Left cardiac atrium (tissue), 4 donors: ENCODE data around the gene PTAFR. TPM values are rescaled to one million over a fixed set of nuclear protein-coding genes. Genes with fewer than 3 reads are reported as not detected.
A peak's percentile ranks its signal among the peaks of the same experiment; 100 is the strongest.

Experiments used
- ATAC-seq, 2 donors: fragments of 200-7000 bp; cut with Tn5 transposase; one replicate each; pipeline ENCODE4 v1.9.1; 2020; ENCODE audit warnings: mild to moderate bottlenecking in 2 of 2, moderate library complexity in 2 of 2
- DNase-seq: peaks from one replicate; pipeline ENCODE4 v3.0.0-alpha.2; 2020
- intact Hi-C, 2 donors: fragments of 100-400 bp; cut with DNase I; formaldehyde crosslinking; loops; one replicate each; pipeline versions ENCODE4 v1.14.1 to v1.15.1; 2022 to 2023
- total RNA-seq, 2 donors: library from RNA; stranded (reverse); fragmentation: NEBNext Ultra II Directional; extraction: Animal tissue kit (Norgen Biotek cat#: 25700); gene quantifications; one replicate each; pipeline ENCODE4 v1.2.1, GENCODE V29; 2021
- donor health status: DM: no; HTN: yes; CAD: no.
- donor health status: DM: no; HTN: yes; CAD: no; lungs with severe emphysema.
- donor health status: DM: yes; HTN: yes; CAD: no.
- donor health status: Dilated cardiomyopathy.

Gene PTAFR
- total RNA-seq, 2 donors from 2014 or later = 4.7 to 5.2 TPM

DNA sequence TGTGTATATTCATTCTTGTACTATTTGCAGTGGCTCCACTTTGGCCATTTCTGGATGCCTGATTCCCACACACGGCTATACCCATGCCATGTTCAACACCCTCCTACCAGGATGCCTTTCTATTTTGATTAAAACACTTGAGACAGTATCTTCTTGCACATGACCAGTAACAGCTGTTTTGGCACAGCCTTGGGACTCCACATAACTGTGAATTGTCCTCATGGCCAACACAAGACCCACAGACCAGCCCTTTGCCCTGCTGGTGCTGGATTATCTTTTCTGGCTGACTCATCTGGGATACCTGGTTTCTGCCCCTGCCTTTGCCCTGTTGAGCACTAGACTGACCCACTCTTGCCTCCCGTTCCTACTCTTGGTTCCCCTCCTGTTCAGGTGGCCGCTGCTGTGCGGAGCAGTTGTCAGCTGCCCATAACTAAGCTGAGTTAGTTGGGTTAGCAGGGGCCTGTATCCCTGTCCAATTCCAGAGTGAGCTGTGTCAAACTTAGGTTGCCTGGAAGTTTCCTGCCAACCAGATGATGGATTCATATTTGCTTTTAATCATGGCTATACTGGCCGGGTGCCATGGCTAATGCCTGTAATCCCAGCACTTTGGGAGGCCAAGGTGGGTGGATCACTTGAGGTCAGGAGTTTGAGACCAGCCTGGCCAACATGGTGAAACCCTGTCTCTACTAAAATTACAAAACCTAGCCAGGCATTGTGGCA lies 77.3 kb downstream of the PTAFR start:
- peak; percentile 92 to 97 for ATAC-seq
- no peak for DNase-seq
- intact Hi-C loops = loop anchor here in 1 of 2 donors (10.0 kb wide), 1 partner anchor 106 kb away; no protein-coding TSS in a partner anchor

Other genes with a start within 250 kb of the PTAFR start
- under 1 TPM; 0.29 to 0.73 TPM for gene SMPDL3B, start 241.7 kb downstream of the PTAFR start, total RNA-seq
- 1 to 10 TPM; 5.4 to 5.7 TPM for gene XKR8, start 216.7 kb downstream of the PTAFR start, total RNA-seq
- 10 to 100 TPM; 17.8 to 18.8 TPM for gene EYA3, start 88.1 kb downstream of the PTAFR start, total RNA-seq
- 10 to 100 TPM; 59.6 to 62.1 TPM for gene DNAJC8, start 56.3 kb upstream of the PTAFR start, total RNA-seq
- 100 to 1,000 TPM; 241 to 296 TPM for gene ATP5IF1, start 59.4 kb upstream of the PTAFR start, total RNA-seq
- 1 to 10 TPM; 4.4 to 4.5 TPM for gene SESN2, start 82.8 kb upstream of the PTAFR start, total RNA-seq
- gene MED18, start 152.3 kb upstream of the PTAFR start, total RNA-seq = 1 to 10 TPM; 8.1 to 9.5 TPM
- 10 to 100 TPM; 20.8 to 26.2 TPM for gene PHACTR4, start 193.1 kb upstream of the PTAFR start, total RNA-seq